ENCODE data around the gene PEPD.

Gene PEPD

GRCh38 chr19:33392341-33393285 lies 129.0 kb downstream of the PEPD start:
- DNase-seq = no peak

GRCh38 chr19:33391631-33392249 lies 129.9 kb downstream of the PEPD start:
- DNase-seq = no peak

DNA sequence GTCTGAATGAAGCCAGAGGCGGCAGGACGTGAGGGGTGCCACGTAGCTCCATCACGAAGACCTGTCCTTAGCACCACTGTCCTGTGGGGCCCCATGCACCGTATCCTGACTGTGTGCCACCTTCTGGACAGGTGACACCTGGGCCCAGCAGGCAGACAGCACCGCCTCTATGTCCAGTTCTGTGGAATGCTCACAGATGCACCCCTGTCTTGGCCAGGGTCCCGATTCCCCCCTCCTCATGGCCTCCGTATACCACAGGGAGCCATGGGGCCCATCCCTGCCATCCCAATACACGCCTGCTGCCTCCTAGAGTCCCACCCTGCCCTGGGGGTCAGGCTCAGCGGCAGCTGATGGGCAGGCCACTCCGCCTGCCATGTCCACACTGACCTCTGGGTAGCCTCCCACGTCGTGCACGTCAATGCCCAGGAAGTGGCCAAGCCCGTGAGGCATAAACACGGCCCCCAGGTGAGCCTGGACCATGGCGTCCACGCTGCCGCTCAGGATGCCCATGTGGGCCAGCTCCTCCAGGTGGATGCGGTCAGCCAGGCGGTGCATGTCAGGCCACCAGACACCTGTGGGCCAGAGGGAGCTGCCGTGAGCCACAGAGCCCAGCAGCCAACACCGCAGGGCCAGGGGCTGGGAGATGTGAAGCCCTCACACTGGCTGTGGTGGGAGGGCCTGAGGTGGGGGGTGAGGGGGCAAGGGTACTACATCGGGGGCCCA lies 130.5 kb downstream of the PEPD start:
- no peak for DNase-seq

DNA sequence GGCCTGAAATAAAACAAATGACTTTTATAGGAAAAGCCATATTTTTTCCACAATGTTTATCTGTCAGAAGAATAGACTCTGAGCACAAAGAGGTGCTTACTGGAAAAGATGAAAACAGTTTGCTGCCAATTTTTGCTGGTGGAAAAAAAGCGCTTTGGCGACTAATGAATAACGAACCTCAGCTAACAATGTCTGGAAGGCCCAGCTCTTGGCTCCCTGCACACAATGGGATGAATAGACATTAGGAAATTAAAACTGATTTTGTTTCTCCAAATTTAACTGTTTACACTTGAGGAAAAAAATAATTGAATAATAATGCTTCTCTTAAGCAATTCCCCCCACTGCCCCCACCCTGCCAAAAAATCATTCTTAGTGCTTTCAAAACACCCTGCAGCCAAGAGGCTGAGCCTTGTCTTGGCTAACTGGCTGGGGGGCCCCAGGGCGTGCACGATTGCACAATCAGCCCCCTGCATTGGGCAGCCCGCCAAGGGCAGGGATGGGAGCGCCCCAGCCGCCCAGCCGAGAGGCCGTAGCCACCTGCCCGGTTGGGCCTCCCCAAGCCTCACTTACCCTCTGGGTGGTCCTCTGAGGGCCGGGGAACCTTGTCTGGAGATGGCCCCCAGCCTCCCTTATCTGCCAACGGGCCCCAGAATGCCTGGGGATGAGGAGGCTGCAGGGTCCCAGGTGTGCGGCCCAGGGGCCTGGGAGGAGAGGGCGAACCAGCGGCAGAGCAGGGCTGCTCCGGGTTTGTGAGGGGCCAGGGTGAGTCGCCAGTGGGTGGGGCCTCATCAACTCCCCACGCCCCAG lies 131.3 kb downstream of the PEPD start:
- DNase-seq = no peak

DNA sequence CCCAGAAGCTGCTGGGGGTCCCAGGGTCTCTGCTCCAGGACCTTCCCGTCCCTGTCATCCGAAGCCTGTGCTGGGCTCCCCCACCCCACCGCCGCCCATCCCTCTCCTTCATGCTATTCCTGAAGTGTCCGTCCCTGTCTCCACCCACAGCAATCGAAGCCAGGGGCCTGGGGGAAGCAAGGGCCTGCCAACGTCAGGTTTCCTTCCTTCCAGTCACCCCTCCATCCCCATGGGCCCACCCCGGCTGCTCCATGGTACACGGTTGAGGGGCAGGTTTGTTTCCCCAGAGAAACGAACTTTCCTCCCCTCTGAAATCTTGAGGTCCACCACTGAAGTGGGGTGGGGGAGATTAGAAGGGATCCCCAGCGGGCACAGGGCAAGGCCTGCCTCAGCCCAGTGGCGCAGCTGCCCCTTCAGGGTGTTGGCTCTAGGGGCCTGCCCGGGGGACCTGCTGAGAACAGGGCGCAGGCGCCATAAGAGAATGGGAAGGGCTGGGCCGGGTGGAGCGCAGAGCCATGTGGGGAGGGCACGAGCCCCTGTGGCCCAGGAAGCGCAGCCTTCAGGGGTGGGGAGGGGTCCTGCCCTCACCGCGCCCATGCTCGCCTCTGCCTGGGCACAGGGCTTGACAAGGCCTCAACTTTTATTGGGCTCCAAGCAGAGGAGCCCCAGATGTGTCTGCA lies 132.0 kb downstream of the PEPD start:
- no peak for DNase-seq

- DNase-seq = no peak
Observed at GRCh38 chr19:33388725-33389420, 132.7 kb downstream of the PEPD start.

DNA sequence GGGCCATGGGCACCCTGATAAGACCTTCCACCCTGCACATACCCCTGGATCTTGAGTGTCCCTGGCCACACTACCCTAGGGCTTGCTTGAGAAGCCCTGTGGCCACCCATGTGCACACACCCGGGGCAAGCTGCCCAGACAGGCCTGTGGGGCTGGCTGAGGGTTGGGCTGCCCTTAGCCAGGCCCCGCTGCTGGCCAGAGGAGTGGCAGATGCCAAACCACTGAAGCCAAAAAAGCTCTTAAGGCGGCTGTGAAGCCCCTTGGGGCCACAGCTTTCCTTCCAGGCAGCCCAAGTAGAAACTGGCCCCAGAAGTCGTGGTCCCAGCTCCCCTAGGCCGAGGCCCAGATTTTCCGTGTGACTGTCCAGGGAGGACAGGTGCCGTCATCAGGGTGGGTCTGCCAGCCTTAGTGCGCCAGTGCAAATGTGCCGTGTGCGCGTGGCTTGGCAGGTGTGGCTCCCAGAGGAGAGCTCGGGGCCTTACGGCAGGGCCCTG lies 133.3 kb downstream of the PEPD start:
- no peak for DNase-seq

DNA sequence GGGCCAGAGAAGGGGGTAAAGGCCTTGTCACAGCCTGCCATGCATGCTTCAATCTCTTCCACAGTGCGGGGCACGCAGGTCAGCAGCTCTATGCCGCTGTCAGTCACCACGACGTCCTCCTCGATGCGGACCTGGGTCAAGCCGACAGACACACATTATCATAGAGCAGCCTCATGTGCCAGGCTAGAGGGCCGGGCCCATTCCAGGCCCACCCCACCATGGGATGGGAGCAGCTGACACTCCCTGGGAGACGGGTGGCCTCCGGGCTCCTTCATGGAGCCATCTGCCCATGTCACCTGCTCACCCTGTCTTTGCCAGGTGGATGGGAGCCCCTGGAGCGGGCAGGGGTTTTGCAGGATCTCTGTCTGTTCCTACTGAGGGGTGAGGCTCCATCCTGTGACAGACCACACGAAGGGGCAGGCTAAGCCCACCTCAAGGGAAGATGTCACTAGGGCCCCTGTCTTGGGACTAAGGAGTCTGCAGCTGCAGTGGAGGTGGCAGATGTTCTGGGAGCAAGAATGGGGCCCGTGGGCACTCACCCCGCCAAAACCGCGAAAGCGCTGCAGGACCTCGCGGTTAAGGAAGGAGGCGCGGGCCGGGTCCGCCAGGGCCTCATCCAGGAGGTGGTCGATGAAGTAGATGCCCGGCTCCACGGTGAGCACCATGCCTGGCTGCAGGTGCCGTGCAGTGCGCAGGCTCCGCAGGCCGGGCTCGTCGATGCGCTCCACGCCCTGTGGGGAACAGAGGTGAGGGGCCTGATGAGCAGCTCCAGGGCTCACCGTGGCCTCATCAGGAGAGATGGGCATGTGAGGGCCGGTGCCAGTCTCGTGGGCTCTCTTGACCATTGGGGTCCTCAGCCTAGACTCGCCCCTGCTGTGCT lies 134.0 kb downstream of the PEPD start:
- no peak for DNase-seq

DNA sequence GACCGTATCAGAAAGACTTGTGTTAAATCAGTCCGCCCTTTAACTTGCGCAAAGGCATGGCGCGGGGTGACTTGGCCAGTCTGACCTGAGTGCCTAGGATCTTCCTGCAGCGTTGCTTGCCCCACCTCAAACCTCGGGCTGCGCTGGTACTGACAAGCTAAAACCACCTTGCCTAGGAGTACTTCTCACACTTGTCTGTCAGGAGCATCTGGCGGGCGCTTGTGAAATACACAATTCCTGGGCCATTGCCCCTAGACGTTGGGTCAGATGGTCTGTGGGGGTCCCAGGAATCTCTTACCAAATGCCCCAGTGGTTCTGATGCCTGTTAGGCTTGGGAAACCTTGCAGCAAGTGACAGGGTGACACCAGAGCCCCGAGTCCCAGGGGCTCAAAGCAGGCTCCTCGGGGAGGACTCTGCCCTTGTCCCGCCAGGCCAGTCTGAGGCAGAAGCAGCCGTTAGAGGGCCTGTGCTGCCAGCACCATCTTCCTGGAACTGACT lies 135.2 kb downstream of the PEPD start:
- DNase-seq = no peak

DNA sequence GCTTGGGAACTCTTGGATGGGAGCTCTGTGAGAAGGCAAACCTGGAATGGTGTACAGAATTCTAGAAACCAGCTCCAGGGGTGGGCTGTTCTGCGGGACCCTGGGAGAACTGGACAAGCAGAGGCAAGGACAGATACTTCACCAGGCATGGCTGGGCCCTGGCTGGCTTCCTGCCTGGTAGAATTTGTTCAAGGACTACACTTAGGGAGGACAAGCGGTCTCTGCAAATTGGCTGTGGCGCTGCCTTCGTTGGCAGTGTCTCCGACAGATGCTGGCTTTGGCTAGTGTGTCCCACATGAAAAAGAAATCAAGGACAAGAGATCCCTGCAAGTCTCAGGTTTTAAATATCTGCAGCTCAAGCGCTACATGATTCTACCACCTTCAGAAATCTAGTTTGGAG lies 135.6 kb downstream of the PEPD start:
- DNase-seq = no peak

DNA sequence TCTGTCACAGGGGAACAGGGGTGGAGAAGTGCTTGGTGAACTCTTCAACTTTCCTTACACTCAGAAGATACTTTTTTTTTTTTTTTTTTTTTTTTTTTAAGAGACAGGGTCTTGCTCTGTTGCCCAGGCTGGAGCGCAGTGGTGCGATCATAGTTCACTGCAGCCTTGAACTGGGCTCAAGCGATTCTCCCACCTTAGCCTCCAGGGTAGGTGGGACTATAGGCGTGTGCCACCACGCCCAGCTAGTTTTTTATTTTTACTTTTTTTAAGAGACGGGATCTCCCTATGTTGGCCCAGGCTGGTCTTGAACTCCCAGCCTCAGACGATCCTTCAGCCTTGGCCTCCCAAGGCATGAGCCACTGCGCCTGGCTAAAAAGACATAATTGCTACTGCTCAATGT lies 136.6 kb downstream of the PEPD start:
- no peak for DNase-seq

DNA sequence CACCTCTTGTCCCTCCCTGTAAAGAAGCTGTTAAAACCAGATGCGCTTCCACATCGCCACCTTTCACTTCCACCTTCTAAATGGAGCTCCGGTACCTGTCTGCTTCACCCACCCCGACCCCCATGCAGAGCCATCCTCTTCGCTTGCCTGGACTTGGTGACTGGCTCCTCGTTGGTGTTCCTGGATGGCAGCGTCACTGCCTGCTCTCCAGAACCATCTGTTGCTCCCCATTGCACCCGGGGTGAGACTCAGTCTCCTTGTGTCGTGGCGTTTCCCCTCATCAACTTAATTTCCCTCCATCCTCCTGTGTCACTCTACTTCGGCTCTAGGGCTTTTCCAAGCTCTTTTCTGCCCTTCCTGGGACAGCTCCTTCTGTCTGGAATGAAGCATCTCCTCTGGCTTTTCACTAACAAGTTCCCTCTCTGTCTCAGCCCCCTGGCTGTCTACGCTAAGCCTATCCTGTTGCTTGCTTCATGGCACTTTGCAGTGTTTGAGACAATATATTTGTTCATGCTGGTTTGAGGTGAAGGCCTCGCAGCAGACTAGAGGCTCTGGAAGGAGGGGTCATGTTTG lies 137.8 kb downstream of the PEPD start:
- no peak for DNase-seq

DNA sequence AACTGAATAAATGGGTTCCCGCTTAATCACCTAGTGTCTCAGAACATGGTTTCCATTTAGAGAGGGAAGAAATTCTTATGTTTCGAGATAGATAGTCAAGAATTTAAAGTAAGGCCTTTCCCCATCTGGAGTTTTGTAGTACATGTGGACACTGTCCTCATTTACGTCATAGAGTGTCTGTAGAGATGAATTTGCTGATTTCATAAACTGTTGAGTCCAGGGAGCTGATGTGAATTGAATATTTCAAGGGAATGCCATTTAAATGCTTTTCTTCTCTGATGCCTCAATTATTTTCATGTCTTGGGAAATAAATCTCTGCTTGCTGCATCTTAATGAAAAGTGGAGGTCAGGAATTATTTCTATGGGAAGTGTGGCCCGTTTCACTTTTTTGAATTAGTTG lies 138.6 kb downstream of the PEPD start:
- DNase-seq = no peak

DNA sequence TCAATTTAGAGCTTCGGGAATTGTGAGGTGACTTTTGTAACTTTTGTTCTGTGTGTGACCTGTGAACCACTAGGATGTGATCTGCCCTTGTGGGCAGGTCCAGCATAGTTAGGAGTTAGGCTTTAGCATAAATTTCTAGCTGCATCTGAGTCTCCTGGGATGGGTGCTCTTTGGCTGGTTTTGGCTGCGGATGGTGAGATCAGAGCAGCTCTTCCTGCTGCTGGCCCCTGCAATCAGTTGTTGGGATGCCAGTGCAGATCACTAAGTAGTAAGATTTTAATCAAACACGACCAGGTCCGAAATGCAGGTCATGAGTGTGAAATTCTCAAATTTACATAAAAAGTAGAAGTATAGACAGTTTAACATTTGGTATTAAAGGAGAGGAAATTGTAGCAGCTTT lies 139.6 kb downstream of the PEPD start:
- DNase-seq = no peak

- DNase-seq = no peak
Observed at GRCh38 chr19:33381101-33381500, 140.5 kb downstream of the PEPD start.

DNA sequence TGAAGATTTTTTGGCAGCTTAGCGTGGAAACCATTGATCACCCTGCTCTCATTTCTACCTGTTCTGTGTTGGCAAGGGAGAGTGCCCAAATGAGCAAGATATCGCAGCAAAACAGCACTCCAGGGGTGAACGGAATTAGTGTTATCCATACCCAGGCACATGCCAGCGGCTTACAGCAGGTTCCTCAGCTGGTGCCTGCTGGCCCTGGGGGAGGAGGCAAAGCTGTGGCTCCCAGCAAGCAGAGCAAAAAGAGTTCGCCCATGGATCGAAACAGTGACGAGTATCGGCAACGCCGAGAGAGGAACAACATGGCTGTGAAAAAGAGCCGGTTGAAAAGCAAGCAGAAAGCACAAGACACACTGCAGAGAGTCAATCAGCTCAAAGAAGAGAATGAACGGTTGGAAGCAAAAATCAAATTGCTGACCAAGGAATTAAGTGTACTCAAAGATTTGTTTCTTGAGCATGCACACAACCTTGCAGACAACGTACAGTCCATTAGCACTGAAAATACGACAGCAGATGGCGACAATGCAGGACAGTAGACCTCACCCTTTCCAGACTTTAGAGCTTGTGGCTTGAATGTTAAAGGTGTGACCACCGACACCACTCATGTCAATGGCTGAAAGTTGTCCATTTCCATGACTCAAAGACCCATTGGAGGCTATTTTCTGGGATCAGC lies 142.3 kb downstream of the PEPD start:
- DNase-seq = no peak

DNA sequence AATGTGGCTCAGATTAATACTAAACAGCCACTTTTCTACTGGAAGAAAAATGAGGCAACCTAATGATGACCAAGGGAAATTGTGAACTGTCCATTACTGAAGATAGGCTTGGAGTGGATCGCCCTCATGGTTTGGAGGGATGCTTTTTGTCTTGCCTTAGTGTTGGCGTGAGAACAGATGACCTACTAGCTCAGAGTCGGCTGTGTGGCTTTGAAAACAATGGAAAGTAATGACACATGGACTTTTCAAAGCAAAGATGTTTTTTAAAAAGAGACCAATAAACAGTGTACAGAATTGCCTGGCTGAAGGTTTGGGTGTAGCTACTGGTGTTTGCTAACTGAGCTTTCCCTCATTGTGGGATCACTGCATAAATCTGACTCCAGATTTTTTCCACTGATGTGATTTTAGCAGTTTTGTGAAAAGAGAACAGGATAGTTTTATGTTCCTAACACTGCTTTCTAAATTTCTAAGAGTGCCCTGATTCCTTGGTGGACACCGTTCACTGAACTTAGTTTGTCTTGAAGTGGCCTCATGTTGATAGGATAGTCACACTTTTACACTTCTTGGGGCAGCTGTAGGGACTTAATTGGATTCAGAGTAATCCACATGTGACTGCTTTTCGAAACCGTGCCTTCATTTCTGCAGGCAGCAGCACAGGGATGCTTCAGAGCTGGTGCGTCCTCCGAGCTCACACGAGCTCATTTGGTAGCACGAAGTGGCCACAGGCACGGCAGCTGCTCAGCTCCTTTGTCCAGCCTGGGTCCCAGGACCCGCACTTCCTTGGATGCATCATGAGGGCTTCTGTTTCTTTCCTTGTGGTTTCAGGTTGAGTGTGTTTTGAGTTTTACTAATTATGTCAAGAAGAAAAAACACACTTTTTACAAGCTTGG lies 143.8 kb downstream of the PEPD start:
- no peak for DNase-seq

- DNase-seq = no peak
Observed at GRCh38 chr19:33376941-33377557, 144.5 kb downstream of the PEPD start.

Measured in NCI-H1930 (cell line).